GM04503 (cell line): ENCODE data around the gene SLBP.
"Not testable (repeated sequence)": the region's sequence is repeated elsewhere in the genome, so short reads cannot be mapped to it uniquely, and the experiment has no call there.

Source experiments
- DNase-seq: peaks from one replicate; pipeline ENCODE4 v3.0.0-alpha.2; 2012; ENCODE audit warnings: low read depth

SLBP gene

GRCh38 chr4:1674682-1675081 is 37.4 kb downstream of the SLBP start:
- no peak for DNase-seq

- DNase-seq, result no peak
These were observed 38.4 kb downstream of the SLBP start for GRCh38 chr4:1673671-1674070.

- DNase-seq, result not testable (repeated sequence)
These were observed 41.1 kb downstream of the SLBP start for GRCh38 chr4:1671011-1671410.

- DNase-seq, result no peak
These were observed 41.8 kb downstream of the SLBP start for GRCh38 chr4:1670279-1670678.

- no peak for DNase-seq
These were observed 42.3 kb downstream of the SLBP start for GRCh38 chr4:1669850-1670249.

DNA sequence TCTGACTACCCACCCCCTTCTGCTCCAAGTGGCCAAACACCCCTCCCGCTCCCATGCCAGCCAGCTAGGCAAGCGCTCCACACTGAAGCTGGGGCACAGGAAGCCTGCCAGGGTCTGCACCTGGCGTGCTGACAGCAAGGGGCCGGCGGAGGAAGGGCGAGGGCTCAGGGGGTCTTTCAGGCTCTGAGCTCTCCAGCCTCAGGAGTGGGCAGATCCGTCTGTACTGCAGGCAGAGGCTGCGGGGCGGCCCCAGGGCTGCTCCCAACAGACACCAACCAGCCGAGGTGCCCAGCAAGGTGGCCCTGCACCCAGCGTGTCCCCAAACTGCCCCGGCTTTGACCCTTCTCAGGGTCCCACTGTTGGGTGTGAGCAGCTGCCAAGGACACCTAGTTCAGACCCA is 42.8 kb downstream of the SLBP start:
- no peak for DNase-seq

DNA sequence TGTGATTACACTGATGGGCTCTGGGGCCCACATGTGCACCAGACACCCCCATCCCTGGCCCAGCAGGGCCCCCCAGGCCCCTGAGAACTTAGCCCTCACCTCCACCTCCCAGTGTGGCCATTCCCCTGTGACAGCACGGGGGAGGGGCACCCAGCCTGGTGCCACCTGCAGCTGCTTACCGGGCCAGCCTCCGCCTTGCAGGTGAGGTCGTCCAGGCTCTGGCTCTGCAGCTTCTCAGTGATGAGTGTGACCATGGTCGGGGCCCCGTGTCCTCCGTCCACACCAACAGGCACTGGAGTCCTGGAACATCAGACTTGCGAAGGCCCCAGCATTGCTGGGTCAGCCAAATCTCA is 43.7 kb downstream of the SLBP start:
- DNase-seq, result no peak

- no peak for DNase-seq
These were observed 44.8 kb downstream of the SLBP start for GRCh38 chr4:1667273-1667672.

GRCh38 chr4:1666391-1666790 is 45.7 kb downstream of the SLBP start:
- DNase-seq, result no peak

DNA sequence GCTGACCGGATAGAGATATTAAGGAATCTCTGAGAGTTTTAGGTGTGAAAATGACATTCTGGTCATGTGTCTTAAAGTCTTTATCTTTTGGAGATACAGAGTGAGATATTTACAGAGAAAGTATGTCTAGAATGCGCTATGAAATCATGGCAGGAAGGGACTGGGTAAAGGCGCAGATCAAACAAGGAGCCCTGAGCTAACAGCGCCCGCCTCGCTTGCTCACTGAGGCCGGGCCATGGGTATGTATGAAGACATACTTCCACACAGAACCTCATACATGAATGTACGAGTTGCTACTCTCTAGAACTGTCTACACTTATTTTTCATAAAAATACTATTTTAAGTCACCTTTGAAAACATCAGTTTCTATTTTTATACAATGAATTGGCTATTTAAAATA is 48.0 kb downstream of the SLBP start:
- DNase-seq, result no peak

DNA sequence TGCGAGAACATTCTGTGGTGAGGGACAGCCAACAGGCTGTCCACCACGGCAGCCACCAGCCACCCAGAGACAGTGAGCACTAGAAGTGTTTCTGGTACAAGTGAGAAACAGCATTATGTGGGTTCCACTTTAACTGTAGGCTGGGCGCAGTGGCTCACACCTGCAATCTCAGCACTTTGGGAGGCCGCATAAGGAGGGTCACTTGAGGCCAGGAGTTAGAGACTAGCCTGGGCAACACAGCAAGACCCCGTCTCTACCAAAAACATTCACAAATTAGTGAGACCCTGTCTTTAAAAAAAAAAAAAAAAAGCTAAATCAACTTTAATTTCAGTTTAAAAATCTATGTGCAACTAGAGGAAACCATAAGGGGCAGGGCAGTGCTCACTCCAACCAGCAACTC is 48.6 kb downstream of the SLBP start:
- no peak for DNase-seq

DNA sequence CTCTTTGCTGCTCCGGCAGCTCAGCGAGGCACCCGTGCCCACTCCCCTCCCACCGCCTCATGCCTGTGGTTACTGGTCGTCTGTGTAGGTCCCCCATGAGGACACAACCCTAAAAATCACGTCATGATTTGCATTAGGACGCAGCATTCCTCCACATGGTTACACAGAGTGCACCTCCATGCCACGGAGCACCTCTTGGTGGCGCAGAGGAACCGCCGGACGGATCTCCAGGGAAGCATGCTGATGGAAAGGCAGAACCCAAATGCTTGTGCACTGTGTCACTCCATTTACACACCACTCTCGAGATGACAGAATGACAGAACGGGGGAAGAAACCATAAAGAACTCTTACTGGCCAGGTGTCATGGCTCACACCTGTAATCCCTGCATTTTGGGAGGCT is 50.4 kb downstream of the SLBP start:
- no peak for DNase-seq

- DNase-seq, result no peak
These were observed 51.0 kb downstream of the SLBP start for GRCh38 chr4:1660948-1661677.

DNA sequence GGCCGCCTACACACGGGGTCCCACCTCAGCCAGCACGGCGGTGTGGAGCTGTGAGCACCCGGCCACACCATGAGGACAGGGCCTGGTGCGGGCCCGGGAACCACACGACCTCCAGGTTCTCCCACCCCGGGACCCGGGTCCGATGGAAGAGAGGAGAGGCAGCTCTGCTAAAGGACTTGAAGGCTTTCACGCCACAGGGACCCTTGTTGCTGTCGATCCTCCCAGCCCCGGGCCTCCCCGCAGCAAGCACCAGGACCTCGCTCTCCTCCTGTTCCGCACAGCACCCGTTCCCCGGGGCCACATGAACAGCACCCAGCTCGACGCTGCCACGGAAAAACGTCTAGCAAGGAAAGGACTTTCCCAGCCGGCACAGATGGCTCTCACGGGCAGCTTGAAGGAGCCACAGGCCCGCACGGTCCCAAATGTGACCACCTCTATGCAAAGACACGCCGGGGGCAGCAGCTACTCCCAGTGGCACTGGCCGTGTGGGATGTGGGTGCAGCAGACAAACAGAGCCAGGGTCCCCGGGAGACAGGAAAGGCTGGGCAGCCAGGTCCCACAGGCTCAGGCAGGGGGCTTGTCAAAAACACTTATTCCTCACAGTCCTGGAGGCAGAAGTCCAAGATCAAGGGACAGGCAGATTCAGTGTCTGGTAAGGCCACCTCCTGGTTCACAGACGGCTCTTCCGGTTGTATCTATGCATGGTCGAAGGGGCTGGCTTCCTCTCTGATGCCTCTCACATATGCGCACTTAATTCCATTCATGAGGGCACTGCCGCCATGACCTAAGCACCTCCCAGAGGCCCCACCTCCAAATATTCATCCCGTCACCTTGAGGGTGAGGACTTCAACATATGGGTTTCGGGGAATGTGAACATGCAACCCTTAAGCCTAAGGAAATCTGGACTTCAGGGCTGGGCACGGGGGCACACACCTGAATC is 52.7 kb downstream of the SLBP start:
- no peak for DNase-seq

DNA sequence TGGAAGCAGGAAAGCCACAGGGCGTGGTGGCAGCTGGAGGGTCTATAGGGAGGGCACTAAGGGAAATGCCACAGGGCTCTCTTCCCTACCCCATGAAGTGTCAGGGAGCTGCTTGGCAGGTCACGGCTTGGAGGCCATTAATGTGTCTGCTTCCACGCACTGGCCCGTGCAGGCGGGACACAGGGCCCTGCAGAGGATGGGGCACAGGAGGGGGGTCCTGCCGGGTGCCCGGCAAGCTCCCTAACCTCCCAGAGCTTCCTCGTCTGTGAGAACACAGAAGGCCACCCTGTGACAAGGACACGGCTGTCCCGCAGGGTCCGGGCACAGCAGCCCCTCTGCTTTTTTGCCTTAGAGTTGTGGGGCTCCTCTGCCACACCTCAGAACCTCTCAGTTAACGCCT is 53.5 kb downstream of the SLBP start:
- DNase-seq, result no peak

DNA sequence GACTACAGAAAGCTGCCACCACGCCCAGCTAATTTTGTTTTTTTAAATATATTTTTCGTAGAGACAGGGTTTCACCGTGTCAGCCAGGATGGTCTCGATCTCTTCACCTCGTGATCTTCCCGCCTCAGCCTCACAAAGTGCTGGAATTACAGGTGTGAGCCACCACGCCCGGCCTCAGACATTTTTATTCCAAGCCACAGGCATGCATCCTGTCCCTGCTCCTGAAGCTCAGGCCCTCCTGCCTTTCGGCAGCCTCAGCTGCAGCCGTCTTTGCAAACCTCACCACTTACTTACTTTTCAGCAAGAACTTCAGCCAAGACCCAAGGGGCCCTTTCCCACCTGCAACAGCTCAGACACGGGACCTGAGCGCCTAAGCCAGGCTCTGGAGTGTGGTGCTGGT is 54.0 kb downstream of the SLBP start:
- no peak for DNase-seq

GRCh38 chr4:1656986-1657385 is 55.1 kb downstream of the SLBP start:
- no peak for DNase-seq

- DNase-seq, result no peak
These were observed 56.0 kb downstream of the SLBP start for GRCh38 chr4:1656132-1656531.

GRCh38 chr4:1655676-1656075 is 56.4 kb downstream of the SLBP start:
- DNase-seq, result no peak

DNA sequence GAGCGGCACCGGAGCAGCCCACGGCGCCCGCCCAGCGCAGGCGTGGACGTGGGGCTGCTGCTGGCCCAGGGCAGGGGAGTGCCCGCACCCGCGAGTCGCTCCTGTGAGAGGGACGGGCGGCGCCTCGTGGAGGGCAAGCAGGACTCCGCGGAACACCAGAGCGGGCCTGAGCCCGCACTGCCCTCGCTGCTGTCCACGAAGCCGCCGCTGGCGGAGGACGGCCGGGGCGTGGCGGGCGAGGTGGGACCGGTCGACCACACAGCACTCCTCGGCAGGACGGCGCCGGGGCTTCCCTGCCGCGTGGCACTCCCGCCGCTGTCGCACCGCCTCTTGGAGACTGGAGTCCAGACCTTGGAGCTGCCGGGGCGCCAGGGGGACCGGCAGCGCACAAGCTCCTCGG is 57.0 kb downstream of the SLBP start:
- DNase-seq, result no peak

DNA sequence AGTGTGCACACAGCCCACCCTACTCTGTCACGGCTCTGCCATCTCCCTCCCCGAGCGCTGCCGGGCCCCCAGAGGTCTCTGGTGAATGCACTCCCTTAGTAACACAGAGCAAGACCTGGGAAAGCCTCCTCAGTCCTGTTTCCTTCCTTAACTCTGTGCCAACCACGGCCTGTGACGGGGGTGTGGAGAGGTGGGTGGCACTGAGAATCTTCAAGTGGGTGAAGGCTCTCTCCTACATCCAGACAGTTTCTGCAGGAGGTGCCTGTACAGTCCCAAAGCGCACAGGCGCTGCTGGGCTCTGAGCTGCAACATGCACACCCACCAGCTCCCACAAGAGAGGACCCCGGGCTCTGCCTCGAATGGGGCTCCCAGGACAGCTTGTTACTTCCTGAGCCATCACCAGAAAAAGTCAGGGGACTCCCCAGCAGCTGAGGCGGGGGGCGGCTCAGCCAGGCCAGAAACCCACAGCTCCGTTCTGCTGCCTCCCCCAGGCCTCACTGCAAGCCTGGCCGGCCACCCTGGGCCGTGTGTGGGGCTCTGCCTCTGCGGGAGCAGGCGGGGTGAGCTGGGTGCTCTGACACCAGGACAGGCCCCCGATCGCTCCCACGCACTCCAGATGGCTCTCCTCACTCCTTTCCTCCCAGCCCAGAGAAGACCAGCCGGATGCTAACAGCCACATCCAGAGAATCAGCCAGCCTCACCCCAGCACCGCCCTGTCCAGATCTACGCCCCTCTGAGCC is 57.7 kb downstream of the SLBP start:
- no peak for DNase-seq

DNA sequence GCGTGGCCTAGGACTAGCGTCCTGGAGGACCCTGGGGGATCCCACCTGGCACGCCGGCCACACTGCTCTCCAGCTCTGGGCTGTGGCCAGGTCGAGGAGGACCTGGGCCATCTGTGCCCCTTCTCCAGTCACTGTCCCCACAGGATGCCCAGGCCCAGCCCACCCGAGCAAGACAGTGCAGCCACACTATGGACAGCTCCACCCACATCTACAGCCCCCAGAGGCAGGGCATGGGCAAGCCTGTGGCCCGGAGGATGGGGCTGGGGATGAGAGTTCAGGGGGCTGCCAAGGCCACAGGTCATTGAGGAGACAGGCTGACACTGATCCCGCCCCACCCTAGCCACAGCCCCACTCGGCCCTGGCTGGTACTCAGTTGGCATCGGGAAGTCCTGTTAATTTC is 58.3 kb downstream of the SLBP start:
- no peak for DNase-seq

DNA sequence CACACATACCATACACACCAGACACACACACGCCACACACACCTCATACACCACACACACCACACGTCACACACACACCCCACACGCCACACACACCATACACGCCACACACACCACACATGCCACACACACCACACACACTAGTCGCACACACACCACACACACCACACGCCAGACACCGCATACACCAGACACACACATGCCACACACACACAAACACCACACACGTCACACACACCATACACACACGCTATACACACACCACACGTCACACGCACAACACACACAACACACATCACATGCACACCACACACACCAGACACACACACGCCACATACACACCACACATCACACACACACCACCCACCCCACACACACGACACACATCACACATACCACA is 60.0 kb downstream of the SLBP start:
- DNase-seq, result no peak
